T-helper 9 cell (primary cell): ENCODE data around the gene TMCO4.

ENCODE experiments used
- DNase-seq: peaks from one replicate; pipeline ENCODE4 v3.0.0-alpha.2; 2020

TMCO4 gene

DNA sequence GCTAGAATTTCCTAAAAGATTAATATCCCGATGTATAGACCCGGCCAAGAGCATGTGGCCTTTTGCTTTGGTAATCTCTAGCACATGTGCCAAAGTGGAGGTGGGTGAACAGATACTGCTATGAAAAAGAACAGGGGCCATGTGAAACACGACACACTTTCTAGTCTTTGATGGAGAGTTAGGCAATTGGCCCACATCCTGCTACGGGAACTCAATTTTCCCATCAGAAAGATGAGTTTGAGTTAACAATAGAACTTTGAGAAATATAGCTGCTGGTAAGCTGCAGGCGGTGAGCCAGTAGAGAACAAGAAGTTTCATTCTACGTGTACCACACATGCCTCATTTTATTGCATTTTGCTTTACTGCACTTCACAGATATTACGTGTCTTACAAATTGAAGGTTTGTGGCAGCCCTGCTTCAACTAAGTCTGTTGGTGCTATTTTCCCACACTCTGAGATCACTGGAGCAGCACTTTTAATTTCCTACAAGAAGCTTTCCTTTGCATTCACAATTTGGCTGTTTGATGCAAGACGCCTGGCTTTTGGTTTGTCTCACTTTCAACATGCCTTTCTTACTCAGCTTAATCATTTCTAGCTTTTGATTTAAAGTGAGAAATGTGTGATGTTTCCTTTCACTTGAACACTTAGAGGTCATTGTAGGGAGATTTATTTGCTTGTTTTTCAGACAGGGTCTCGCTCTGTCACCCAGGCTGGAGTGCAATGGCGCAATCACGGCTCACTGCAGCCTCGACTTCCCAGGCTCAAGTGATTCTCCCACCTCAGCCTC lies 88.7 kb downstream of the TMCO4 start:
- no peak for DNase-seq

DNA sequence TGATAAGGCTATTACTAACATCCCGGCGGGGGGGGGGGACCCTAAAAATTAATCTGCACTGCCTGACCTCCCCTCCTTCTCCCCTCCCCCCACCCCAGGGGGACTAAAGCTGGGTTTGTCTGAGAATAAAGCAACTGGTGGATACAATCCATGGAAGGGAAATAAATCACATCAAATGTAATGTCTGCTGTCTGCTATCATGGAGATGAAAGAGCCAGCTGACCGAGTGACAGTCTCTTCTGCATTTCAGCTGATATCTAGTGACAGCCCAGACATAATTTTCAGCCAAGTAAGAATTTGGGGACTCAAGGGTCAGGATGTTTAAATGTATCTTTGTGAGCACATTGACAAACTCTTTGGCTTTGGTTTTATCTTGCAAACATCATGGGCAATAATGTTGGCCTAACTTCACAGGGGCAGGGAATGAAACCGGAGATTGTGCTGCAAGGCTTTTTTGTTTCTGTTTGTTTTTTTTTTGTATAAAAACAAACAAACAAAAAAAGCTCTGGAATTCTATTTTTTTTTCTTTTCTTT lies 90.4 kb downstream of the TMCO4 start:
- no peak for DNase-seq

- DNase-seq, result no peak
These were observed 91.1 kb downstream of the TMCO4 start for GRCh38 chr1:19708567-19709110.

DNA sequence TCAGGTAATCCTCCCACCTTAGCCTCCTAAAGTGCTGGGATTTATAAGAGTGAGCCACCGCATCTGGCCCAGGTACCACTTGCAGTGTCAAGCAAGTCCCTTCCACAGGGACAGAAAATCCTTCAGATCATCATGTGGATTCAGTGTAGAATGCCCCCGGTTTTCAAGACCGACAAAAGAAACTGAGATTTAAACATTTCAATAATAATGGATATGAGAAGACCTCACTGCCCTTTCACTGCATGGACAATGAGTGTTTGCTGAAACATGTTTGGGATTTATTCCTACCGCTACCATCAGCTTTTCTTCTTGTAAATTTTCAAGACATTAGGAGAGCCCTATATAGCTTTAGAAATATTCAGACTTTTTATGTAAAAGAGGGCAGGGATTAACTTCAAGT lies 93.6 kb downstream of the TMCO4 start:
- DNase-seq, result no peak

DNA sequence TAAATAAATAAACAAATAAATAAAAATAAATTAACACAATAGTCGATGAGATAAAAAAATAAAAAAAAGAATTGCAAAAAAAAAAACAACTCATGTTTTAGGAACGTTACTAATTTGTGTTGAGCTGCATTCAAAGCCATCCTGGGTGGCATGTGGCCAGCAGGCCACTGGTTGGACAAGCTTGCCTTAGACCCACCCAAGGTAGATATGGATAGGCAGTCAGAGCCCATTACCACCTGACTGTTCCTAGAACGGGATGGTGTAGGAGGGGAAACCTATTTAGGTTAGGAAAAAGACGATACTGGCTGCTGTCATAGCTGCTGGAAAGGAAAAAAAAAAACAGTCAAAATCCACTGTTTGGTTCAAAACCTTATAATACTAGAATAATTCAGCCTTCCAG lies 94.3 kb downstream of the TMCO4 start:
- DNase-seq, result no peak

- DNase-seq, result peak; percentile 62
These were observed 95.2 kb downstream of the TMCO4 start for GRCh38 chr1:19704247-19705113.

DNA sequence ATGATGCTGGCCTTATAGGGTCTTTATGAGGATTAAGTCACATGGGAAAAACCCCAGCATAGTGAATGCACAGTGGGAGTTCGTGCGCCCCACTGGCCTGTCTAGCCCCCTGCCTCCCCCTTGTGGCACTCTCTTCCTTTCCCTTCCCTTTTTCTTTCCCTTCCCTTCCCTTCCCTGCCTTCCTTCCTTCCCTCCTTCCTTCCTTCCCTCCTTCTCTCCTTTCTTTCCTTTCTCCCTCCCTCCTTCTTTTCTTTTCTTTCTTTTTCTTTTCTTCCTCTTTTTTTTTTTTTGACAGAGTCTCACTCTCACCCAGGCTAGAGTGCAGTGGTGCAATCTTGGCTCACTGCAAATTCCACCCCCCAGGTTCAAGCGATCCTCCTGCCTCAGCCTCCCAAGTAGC lies 96.4 kb downstream of the TMCO4 start:
- no peak for DNase-seq

- DNase-seq, result no peak
These were observed 99.5 kb downstream of the TMCO4 start for GRCh38 chr1:19700079-19700777.

DNA sequence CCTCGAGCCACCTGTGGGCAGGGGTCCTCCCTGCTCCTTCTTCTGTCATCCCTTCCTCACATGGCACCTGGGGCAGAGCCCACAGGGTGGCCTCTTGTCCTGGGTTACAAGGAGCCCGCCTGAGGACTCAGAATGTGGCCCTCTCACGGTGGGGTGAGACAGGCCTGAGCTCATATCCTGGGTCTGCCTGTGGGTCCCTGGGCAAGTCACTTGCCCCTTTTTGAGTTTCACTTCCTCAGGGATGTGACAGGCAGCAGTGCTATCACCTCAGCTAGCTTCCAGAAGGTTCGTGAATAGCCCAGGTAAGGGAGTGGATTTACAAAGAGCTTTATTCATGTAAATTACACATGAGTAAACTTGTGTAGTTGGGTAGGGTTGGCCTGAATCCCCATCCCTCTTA lies 101.5 kb downstream of the TMCO4 start:
- DNase-seq, result no peak

DNA sequence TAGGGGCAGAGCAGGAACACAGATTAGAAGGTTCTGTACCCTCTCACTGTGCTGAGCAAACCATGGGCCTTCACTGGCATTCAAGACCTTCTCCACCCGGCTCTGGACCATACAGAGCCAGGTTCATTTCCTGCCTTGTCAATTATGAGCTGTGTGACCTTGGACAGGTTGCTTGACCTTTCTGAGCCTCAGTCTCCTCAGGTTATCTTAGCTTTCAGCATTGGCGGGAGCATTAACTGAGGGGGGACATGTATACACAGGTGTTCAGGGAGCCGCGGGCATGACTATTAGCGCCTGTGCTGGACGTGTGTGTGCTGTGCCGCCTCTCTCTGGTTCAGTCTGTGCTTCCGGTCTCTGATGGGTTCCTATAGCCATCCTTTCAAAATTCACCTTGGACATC lies 102.9 kb downstream of the TMCO4 start:
- no peak for DNase-seq

DNA sequence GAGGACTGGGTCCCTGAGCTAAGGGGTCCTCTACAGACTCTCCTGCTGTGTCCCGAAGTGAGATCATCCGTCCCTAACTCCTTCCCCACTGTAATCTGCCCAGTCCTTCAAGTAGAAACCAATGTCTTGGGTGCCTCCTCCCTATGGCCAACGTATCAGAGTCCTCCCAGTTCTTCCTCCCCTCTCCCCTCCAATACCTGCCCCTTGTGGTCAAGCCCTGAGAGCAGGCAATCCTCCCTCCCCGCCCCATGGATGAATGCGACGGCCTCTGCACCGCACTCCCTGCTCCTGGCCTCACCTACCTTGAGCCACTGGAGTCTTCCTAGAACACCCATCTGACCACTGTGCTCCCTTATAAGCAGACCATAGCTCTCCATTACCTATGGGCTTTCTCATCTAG lies 103.9 kb downstream of the TMCO4 start:
- no peak for DNase-seq

- no peak for DNase-seq
These were observed 105.4 kb downstream of the TMCO4 start for GRCh38 chr1:19694298-19694697.

DNA sequence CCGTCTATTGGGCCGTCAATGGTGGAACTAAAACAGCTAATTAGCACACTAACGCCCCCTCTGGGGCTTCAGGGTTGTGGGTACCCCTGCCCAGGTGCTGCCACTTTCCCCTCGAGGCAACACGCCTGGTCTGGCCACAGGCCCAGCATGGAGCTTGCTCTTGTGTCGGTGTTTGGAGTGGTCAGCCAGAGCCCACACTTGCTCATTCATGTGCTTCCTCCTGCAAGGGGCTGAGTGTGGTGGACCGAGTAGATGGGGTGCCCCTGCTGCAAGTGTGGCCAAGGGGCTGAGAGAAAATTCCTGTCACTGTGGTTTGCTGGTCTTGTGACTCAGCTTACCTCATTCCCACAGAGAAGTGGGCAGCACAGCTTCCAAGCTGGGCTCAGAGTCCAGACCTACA lies 109.4 kb downstream of the TMCO4 start:
- DNase-seq, result no peak

- no peak for DNase-seq
These were observed 109.9 kb downstream of the TMCO4 start for GRCh38 chr1:19689856-19690255.

DNA sequence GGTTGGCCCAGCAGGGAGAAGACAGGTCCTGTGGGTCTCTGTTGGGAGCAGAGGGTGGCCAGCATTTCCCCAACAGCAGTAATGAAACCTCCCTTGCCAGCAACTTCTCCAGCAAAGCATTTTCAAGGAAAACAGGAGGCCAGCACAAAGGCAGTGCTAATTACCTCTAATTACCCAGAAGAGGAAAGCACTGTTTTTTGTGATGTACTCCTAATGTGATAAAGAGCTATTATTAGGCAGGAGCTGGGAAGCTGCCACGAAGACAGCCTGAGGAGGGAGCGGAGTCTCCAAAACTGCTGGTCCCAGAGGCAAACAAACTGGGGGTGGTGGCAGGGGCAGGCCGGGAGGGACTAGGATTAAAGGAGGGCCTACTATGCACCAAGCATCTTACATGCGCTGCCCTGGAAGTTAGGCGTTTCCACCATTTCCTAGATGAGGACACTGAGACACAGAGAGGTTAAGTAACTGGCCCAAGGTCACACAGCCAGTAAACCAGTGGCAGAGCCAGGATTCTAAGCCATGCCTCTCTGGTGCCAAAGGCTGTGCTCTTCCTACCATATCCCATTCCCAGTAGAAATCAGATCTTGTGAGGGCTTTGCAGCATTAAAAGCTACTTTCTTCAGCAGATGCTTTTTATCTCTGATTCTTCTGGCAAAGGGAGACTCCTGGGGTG lies 110.5 kb downstream of the TMCO4 start:
- DNase-seq, result no peak

DNA sequence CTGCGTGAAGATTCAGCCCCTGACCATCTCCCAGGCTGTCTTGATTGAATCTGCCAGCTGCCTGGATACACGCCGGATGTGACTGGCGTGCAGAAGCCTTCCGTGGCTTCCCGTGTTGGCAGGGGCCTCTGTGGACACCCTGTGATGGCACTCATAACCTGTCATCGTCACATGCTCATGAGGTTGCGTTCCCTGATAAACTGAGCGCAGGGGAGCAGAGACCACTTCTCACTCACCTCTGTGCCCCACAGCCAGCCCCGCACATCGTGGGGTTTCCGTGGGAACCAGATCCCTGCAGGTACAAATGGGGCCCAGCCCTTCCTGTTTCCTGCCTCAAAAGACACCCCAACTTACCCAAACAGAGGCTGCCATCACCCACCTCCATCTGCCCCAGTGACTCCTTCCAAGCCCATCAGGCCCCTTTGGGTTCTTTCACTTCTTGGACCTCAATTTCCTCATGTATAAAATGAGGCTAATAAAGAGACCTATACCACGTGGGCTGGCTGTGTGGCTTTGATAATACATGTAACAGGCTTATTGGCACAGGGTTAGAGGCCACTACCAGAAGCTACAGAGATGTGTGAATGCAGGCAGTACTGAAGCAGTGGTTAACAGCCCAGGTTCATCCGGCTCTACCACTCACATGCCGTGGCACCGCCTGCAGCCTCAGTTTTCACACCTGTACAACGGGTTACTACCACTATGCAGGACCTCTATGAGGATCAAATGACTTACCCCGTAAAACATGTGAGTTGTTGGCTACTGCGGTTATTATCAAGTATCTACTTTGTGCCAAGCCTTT lies 111.5 kb downstream of the TMCO4 start:
- DNase-seq, result peak; percentile 37

DNA sequence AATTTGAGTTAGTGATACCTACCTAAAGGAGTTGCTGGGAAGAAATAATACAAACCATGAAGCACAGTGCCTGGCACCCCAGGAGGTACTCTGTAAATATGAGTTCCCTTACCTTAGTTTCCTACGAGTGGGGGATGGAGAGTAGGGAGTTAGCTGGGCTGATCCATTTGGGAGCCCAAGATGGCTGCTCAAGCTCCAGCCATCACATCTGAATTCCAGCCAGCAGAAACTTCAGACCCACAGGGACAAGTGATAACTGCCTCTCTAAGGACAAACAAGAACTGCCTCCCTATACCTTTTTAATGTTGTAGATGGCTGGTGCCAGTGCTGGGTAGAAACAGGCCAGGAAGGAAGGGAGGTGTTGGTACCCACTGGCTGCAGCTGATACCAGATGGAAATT lies 112.3 kb downstream of the TMCO4 start:
- DNase-seq, result no peak

DNA sequence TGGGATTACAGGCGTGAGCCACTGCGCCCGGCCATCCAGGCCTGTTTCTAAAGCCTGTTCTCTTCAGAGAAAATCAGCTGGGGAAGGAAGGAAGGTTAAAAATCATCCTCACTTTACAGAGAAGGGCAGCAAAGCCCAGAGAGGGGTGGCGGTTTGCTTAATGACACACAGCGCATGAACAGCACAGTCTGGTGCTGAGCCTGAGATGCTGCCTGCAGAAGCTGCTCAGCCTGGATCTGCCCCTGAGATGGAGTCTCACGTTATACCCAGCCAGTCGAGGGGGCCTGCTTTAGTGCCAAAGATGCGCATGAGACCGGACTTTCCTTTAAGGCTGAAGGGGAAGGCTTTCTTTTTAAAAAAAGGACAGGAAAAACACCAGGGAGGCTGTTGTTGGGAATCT lies 113.7 kb downstream of the TMCO4 start:
- no peak for DNase-seq

- no peak for DNase-seq
These were observed 115.0 kb downstream of the TMCO4 start for GRCh38 chr1:19684677-19685076.

DNA sequence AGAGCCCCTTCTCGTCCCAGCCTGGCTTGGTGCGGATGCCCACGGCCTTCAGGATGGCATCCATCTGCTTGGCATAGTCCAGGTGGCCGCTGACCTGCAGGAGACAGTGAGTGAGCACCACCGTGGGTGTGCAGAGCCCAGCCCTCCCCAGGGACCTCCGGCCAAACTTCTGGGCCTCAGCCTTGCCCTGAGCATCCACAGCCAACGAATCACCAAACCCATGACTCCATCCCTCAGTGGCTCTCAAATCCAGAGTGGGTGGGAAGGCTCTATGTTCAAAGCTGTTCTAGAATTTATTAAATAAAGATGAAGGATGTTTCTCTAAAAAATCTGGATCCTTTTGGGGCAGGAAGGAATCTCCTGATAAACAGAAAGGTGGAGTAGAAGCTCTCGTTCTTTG lies 116.4 kb downstream of the TMCO4 start:
- no peak for DNase-seq

GRCh38 chr1:19682901-19683300 lies 116.8 kb downstream of the TMCO4 start:
- DNase-seq, result no peak

DNA sequence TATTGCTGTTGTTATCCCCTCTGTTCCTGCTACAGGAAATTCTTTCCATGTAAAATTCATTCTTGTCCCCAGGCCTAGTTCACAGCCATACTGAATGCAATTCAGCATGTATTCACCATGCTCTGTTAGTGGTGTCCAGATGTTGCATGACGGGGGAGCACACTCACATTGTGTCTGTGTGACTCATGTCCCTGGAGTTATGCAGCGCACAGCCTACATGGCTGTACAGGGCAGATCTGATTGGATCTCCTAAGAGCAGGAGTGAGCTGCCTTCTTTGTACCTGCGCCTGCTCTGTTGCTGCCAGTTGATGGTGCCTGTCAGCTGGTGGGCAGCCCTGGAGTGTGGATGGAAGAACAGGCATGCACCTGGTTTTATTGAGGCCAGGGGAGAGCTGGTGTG lies 117.5 kb downstream of the TMCO4 start:
- DNase-seq, result no peak
